H1 (cell line): ENCODE measurements around the gene UGT1A8. TPM values are rescaled to one million over a fixed set of nuclear protein-coding genes. Genes with fewer than 3 reads are reported as not detected.

Source experiments
- CTCF ChIA-PET: fragments of 300-600 bp; sonication (Branson Sonifier 250); formaldehyde crosslinking; loops from one replicate; lab custom pipeline; 2021; ENCODE audit not compliant: partially characterized antibody; lab: Charles Lee
- POLR2A ChIA-PET: fragments of 300-600 bp; sonication (Branson Sonifier 250); formaldehyde crosslinking; loops from one replicate; lab custom pipeline; 2021; ENCODE audit warnings: inconsistent platforms; ENCODE audit not compliant: partially characterized antibody; lab: Charles Lee
- DNase-seq, 2 experiments: peaks; one replicate each; pipeline versions ENCODE4 v3.0.0 to v3.0.0-alpha.2; 2010 to 2022; ENCODE audit warnings: low spot score in 2 of 2, low read depth in 1 of 2, mixed read lengths in 1 of 2
- FAIRE-seq: peaks from 2 replicates; lab custom pipeline; 2011; peaks lifted over from hg19 to GRCh38; lab: Jason Lieb, UNC
- H2AFZ ChIP-seq: 2 replicates; pipeline ENCODE4 v1.8.1; 2012; ENCODE audit warnings: low read length, inconsistent platforms
- H2AK5ac ChIP-seq: 2 replicates; pipeline ENCODE4 v1.6.1; 2013; ENCODE audit warnings: low read depth, low read length
- H2BK120ac ChIP-seq: replicated peaks from 2 replicates; pipeline ENCODE3; 2013; ENCODE audit warnings: low read depth, low read length, inconsistent platforms
- H2BK12ac ChIP-seq: 2 replicates; pipeline ENCODE4 v1.6.1; 2013; ENCODE audit warnings: low read depth, low read length
- H2BK15ac ChIP-seq: 2 replicates; pipeline ENCODE4 v1.6.1; 2013; ENCODE audit warnings: low read length
- H2BK20ac ChIP-seq: 2 replicates; pipeline ENCODE4 v1.6.1; 2013; ENCODE audit warnings: low read length
- H2BK5ac ChIP-seq: 2 replicates; pipeline ENCODE4 v1.6.1; 2013; ENCODE audit warnings: low read depth, low read length
- H3K14ac ChIP-seq: 2 replicates; pipeline ENCODE4 v1.6.1; 2013; ENCODE audit warnings: inconsistent platforms; ENCODE audit not compliant: insufficient read length
- H3K18ac ChIP-seq: 2 replicates; pipeline ENCODE4 v1.6.1; 2013; ENCODE audit warnings: low read length; ENCODE audit errors: extremely low read depth
- H3K23ac ChIP-seq: 2 replicates; pipeline ENCODE4 v1.6.1; 2013; ENCODE audit warnings: inconsistent platforms; ENCODE audit not compliant: insufficient read length
- H3K23me2 ChIP-seq: 2 replicates; pipeline ENCODE4 v1.6.1; 2013; ENCODE audit warnings: low read depth, low read length
- H3K27ac ChIP-seq: 2 replicates; pipeline ENCODE4 v1.6.1; 2011; ENCODE audit warnings: low read depth, low read length, inconsistent platforms
- H3K27me3 ChIP-seq, 4 experiments: replicated peaks in 1 of 4; 1 replicate in 1 of 4; 2 replicates in 3 of 4; pipeline versions ENCODE4 v1.6.1 to v1.8.1; 2011 to 2013; ENCODE audit warnings: low read length in 3 of 4, mild to moderate bottlenecking in 3 of 4, inconsistent platforms in 2 of 4, mixed read lengths in 2 of 4, moderate library complexity in 1 of 4; ENCODE audit not compliant: control insufficient read depth in 3 of 4, insufficient read depth in 3 of 4; ENCODE audit errors: extremely low read depth in 1 of 4
- H3K36me3 ChIP-seq, 4 experiments: 2 replicates each; pipeline versions ENCODE4 v1.6.1 to v1.8.1; 2011 to 2013; ENCODE audit warnings: mild to moderate bottlenecking in 4 of 4, low read length in 3 of 4, moderate library complexity in 2 of 4, control low read depth in 1 of 4, inconsistent platforms in 1 of 4; ENCODE audit not compliant: insufficient read depth in 4 of 4, control insufficient read depth in 2 of 4
- H3K4ac ChIP-seq: replicated peaks from 2 replicates; pipeline ENCODE3; 2013; ENCODE audit warnings: low read length, low read depth, mixed read lengths, inconsistent platforms; ENCODE audit not compliant: insufficient read length
- H3K4me1 ChIP-seq, 4 experiments: replicated peaks in 1 of 4; 1 replicate in 1 of 4; 2 replicates in 3 of 4; pipeline versions ENCODE4 v1.6.1 to v1.8.1; 2011 to 2013; ENCODE audit warnings: low read length in 3 of 4, inconsistent platforms in 2 of 4, mixed read lengths in 1 of 4; ENCODE audit not compliant: insufficient read depth in 4 of 4, control insufficient read depth in 3 of 4
- H3K4me2 ChIP-seq, 2 experiments: 2 replicates each; pipeline versions ENCODE4 v1.6.1 to v1.8.1; 2011 to 2013; ENCODE audit warnings: low read depth in 2 of 2, low read length in 2 of 2, control low read depth in 1 of 2, inconsistent platforms in 1 of 2, mild to moderate bottlenecking in 1 of 2; ENCODE audit not compliant: insufficient read depth in 1 of 2
- H3K4me3 ChIP-seq, 4 experiments: fragments of 200-600, 300-600 bp in 1 of 4; sonication (generic), shearing (Covaris generic), sonication (Bioruptor Twin) in 1 of 4; 2 replicates each; pipeline versions ENCODE4 v1.5.1 to v1.8.1; 2011 to 2016; ENCODE audit warnings: low read length in 4 of 4, low read depth in 3 of 4, control low read depth in 2 of 4, inconsistent platforms in 2 of 4, mild to moderate bottlenecking in 2 of 4, mixed read lengths in 1 of 4, moderate library complexity in 1 of 4; ENCODE audit not compliant: insufficient read depth in 2 of 4; ENCODE audit errors: extremely low read depth in 1 of 4
- H3K56ac ChIP-seq: replicated peaks from 2 replicates; pipeline ENCODE3; 2013; ENCODE audit warnings: low read depth, mild to moderate bottlenecking, mixed read lengths, low read length, inconsistent platforms; ENCODE audit not compliant: insufficient read length
- H3K79me1 ChIP-seq: 2 replicates; pipeline ENCODE4 v1.6.1; 2013; ENCODE audit warnings: low read depth, low read length, control low read depth
- H3K79me2 ChIP-seq, 2 experiments: 2 replicates each; pipeline versions ENCODE4 v1.6.1 to v1.8.1; 2012 to 2013; ENCODE audit warnings: low read length in 2 of 2, mild to moderate bottlenecking in 2 of 2, inconsistent platforms in 1 of 2; ENCODE audit not compliant: insufficient read depth in 2 of 2, control insufficient read depth in 1 of 2
- H3K9ac ChIP-seq, 4 experiments: replicated peaks in 1 of 4; 1 replicate in 1 of 4; 2 replicates in 3 of 4; pipeline versions ENCODE4 v1.6.1 to v1.8.1; 2011 to 2013; ENCODE audit warnings: low read depth in 3 of 4, low read length in 3 of 4, control low read depth in 2 of 4, mild to moderate bottlenecking in 2 of 4, moderate library complexity in 2 of 4, inconsistent platforms in 1 of 4; ENCODE audit errors: extremely low read depth in 1 of 4
- H3K9me3 ChIP-seq, 2 experiments: 2 replicates each; pipeline versions ENCODE4 v1.6.1 to v1.8.1; 2012 to 2013; ENCODE audit warnings: mild to moderate bottlenecking in 2 of 2, moderate library complexity in 2 of 2, control low read depth in 1 of 2, inconsistent platforms in 1 of 2, low read depth in 1 of 2, low read length in 1 of 2, mixed read lengths in 1 of 2; ENCODE audit not compliant: insufficient read depth in 2 of 2
- H4K20me1 ChIP-seq, 2 experiments: replicated peaks in 1 of 2; 2 replicates each; pipeline versions ENCODE3 to v1.8.1; 2011 to 2013; ENCODE audit warnings: inconsistent platforms in 2 of 2, low read length in 2 of 2, mild to moderate bottlenecking in 1 of 2; ENCODE audit not compliant: insufficient read depth in 2 of 2, control insufficient read depth in 1 of 2
- H4K5ac ChIP-seq: 2 replicates; pipeline ENCODE4 v1.6.1; 2013; ENCODE audit warnings: low read length, low read depth, mixed read lengths, inconsistent platforms; ENCODE audit not compliant: insufficient read length
- H4K8ac ChIP-seq: 2 replicates; pipeline ENCODE4 v1.8.0; 2013; ENCODE audit warnings: mild to moderate bottlenecking, moderate library complexity, low read length, inconsistent platforms; ENCODE audit not compliant: insufficient read depth; ENCODE audit errors: extremely low read depth
- H4K91ac ChIP-seq: replicated peaks from 2 replicates; pipeline ENCODE3; 2013; ENCODE audit warnings: low read length, mixed read lengths, inconsistent platforms; ENCODE audit not compliant: insufficient read length
- ASH2L ChIP-seq: fragments of 200-600, 300-600 bp; sonication (generic); IDR thresholded peaks from one replicate; pipeline ENCODE4 v1.7.1; 2017; ENCODE audit warnings: low read length
- BRCA1 ChIP-seq: IDR thresholded peaks from 2 replicates; pipeline ENCODE4 v1.6.1; 2012; ENCODE audit warnings: low read depth, low read length, improper control_type of control experiment
- CBX5 ChIP-seq: fragments of 300-800, 300-1000 bp; sonication (generic); IDR thresholded peaks from 2 replicates; pipeline ENCODE4 v1.7.1; 2016; ENCODE audit warnings: antibody characterized with exemption, low read length, low read depth
- KDM5A ChIP-seq: fragments of 200-600 bp; IDR thresholded peaks from 2 replicates; pipeline ENCODE4 v1.7.1; 2012; ENCODE audit warnings: mild to moderate bottlenecking, low read length, inconsistent platforms, mixed read lengths
- MAFK ChIP-seq: IDR thresholded peaks from 2 replicates; pipeline ENCODE4 v1.6.1; 2012; ENCODE audit warnings: low read depth, mild to moderate bottlenecking, improper control_type of control experiment, low read length
- RAD21 ChIP-seq, 2 experiments: IDR thresholded peaks in 1 of 2; conservative IDR thresholded peaks in 1 of 2; 2 replicates each; pipeline ENCODE4 v1.6.1; 2011; ENCODE audit warnings: low read depth in 2 of 2, low read length in 2 of 2, improper control_type of control experiment in 1 of 2, inconsistent platforms in 1 of 2, mild to moderate bottlenecking in 1 of 2, moderate library complexity in 1 of 2
- RBBP5 ChIP-seq: IDR thresholded peaks from 2 replicates; pipeline ENCODE4 v1.7.1; 2012; ENCODE audit warnings: low read depth, mild to moderate bottlenecking, inconsistent platforms, low read length, moderate library complexity, borderline replicate concordance
- SAP30 ChIP-seq: fragments of 300-600 bp; sonication (generic); IDR thresholded peaks from 2 replicates; pipeline ENCODE4 v1.7.1; 2012; ENCODE audit warnings: low read length, moderate library complexity, mild to moderate bottlenecking, inconsistent platforms; ENCODE audit not compliant: insufficient read depth, insufficient replicate concordance
- SIN3A ChIP-seq, 2 experiments: IDR thresholded peaks in 1 of 2; conservative IDR thresholded peaks in 1 of 2; 2 replicates each; pipeline ENCODE4 v1.6.1; 2011 to 2012; ENCODE audit warnings: low read length in 2 of 2, improper control_type of control experiment in 1 of 2, low read depth in 1 of 2, mild to moderate bottlenecking in 1 of 2
- SIX5 ChIP-seq: IDR thresholded peaks from 2 replicates; pipeline ENCODE4 v1.6.1; 2011; ENCODE audit warnings: mild to moderate bottlenecking, low read depth, low read length
- SP2 ChIP-seq: IDR thresholded peaks from 2 replicates; pipeline ENCODE4 v1.6.1; 2012; ENCODE audit warnings: mild to moderate bottlenecking, low read length, inconsistent platforms
- SRF ChIP-seq: IDR thresholded peaks from 2 replicates; pipeline ENCODE4 v1.6.1; 2011; ENCODE audit warnings: mild to moderate bottlenecking, low read depth, low read length, moderate library complexity
- WGBS, 2 experiments: shearing (Covaris generic) in 1 of 2; methylation state at CpG; one replicate each; pipeline versions ENCODE4 v1.1.6 to v1.1.7; 2013 to 2015; ENCODE audit warnings: low lambda C conversion rate in 2 of 2, mixed read lengths in 2 of 2, inconsistent platforms in 1 of 2, low coverage in 1 of 2, missing lambda C conversion rate in 1 of 2; ENCODE audit not compliant: insufficient replicate concordance in 2 of 2, insufficient coverage in 1 of 2, insufficient read length in 1 of 2; ENCODE audit errors: extremely low coverage in 1 of 2, missing lambda C conversion rate in 1 of 2; 5-methylcytosine and 5-hydroxymethylcytosine counted together
- polyA plus RNA-seq, 7 experiments: library from polyadenylated mRNA; depleted of rRNA in 3 of 7; stranded (reverse) in 5 of 7; unstranded in 2 of 7; fragments of >200 nt in 5 of 7; fragments of 200-250 nt in 2 of 7; gene quantifications; 1 replicate in 5 of 7; 2 replicates in 1 of 7; 4 replicates in 1 of 7; pipeline versions ENCODE4 v1.2.1 to v1.2.3, GENCODE V29; 2011 to 2013; ENCODE audit warnings: missing spikeins in 2 of 7, mixed read lengths in 2 of 7
- total RNA-seq: library from RNA; stranded (reverse); fragmentation: NEBNext Ultra II Directional; extraction: Animal tissue kit (Norgen Biotek cat#: 25700); gene quantifications from 2 replicates; pipeline ENCODE4 v1.2.1, GENCODE V29; 2021

UGT1A8 gene
- total and polyA plus RNA-seq, 2 of the 8 experiments (the other 6 are each of a cell fraction or from before 2014, with no cell fraction given): not detected

DNA sequence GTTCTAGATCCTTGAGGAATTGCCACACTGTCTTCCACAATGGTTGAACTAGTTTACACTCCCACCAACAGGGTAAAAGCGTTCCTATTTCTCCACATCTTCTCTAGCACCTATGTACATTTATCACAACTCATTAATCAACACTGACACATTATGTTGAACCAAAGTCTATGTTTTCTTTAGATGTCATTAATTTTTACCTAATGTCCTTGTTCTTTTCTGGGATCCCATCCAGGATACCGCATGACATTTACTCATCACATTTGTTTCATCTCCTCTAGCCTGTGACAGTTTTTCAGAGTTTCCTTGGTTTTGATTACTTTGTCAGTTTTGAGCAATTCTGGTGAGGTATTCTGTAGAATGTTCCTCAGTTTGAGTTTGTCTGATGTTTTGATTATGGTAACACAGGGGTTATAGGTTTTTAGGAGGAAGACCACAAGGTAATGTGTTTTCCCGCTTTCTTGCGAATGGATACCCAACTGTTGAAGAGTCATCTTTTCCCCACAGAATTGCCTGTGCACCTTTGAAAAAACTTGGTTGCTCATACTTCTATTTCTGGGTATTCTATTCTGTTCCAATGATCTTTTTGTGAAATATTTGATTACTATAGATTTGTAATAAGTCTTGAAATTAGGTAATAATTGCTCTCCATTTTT, 51.3 kb downstream of the UGT1A8 start:
- WGBS, 2 experiments: 95% methylated on average over 4 of the region's 4 CpGs; no CpG with 5 or more reads in 1 of the 2 experiments

More for the DNA sequence above, 51.3 kb downstream of the UGT1A8 start:
- no peak overlapping the region for H3K4me2 ChIP-seq
- FAIRE-seq (no peak), DNase-seq (no peak)
- H4K20me1 ChIP-seq: no peaks in the 10 kb centered on the region
- H3K9me3 ChIP-seq: no peaks in the 10 kb centered on the region
- H3K9ac ChIP-seq: no peak overlapping the region
- H3K4ac ChIP-seq: no peak overlapping the region
- H3K4me1 ChIP-seq: no peaks in the 10 kb centered on the region
- no peak overlapping the region for H3K23ac ChIP-seq
- H3K27me3 ChIP-seq: no peaks in the 10 kb centered on the region
- no peak overlapping the region for H3K14ac ChIP-seq
- no peak overlapping the region for H3K56ac ChIP-seq
- no peak for TF ChIP-seq MAFK
- TF ChIP-seq SIN3A (conservative IDR thresholded peaks at IDR 0.05 in 1 of 2, IDR thresholded peaks at IDR 0.05 in 1 of 2; ENCODE audit: low read depth in 1 of 2, low read length in 2 of 2): no peak
- TF ChIP-seq CBX5: no peak
- no peak for TF ChIP-seq RAD21 (IDR thresholded peaks at IDR 0.05 in 1 of 2, conservative IDR thresholded peaks at IDR 0.05 in 1 of 2; ENCODE audit: low read depth in 2 of 2, low read length in 2 of 2)
- TF ChIP-seq ASH2L: no peak
- TF ChIP-seq SRF: no peak
- no peak for TF ChIP-seq SIX5
- TF ChIP-seq SP2: no peak
- no peak for TF ChIP-seq RBBP5
- TF ChIP-seq KDM5A: no peak
- no peak for TF ChIP-seq BRCA1
- TF ChIP-seq SAP30: no peak
- no peak overlapping the region for H3K27ac ChIP-seq
- H2BK12ac ChIP-seq: no peak overlapping the region
- no peaks in the 10 kb centered on the region for H3K23me2 ChIP-seq
- H3K79me1 ChIP-seq: no peaks in the 10 kb centered on the region
- no peak overlapping the region for H2BK20ac ChIP-seq
- H2BK15ac ChIP-seq: no peak overlapping the region
- H2BK5ac ChIP-seq: no peak overlapping the region
- H3K18ac ChIP-seq: no peak overlapping the region
- H3K36me3 ChIP-seq: no peaks in the 10 kb centered on the region
- H2AK5ac ChIP-seq: no peak overlapping the region
- ChIA-PET CTCF (no interaction called here), POLR2A (no interaction called here)
- H3K4me3 ChIP-seq: no peak overlapping the region
- H4K5ac ChIP-seq: no peak overlapping the region
- no peak overlapping the region for H4K91ac ChIP-seq
- H2BK120ac ChIP-seq: no peak overlapping the region
- no peaks in the 10 kb centered on the region for H3K79me2 ChIP-seq
- H2AFZ ChIP-seq: no peak overlapping the region
- H4K8ac ChIP-seq: no peak overlapping the region
